MCF 10A (cell line): ENCODE data around the gene SCARB1. TPM values are rescaled to one million over a fixed set of nuclear protein-coding genes. Genes with fewer than 3 reads are reported as not detected.

Experiments
- BruUV-seq: library from RNA; stranded (reverse); fragments of 400-500 nt; replicated peaks from 2 replicates; lab custom pipeline; 2021; lab: Mats Ljungman, UMichigan
- CTCF ChIA-PET: fragments of 300-600 bp; sonication (Branson Sonifier 250); formaldehyde crosslinking; extraction: SDS; loops from one replicate; lab custom pipeline; 2021; ENCODE audit warnings: antibody characterized with exemption, inconsistent platforms; lab: Yijun Ruan, JAX
- POLR2A ChIA-PET: fragments of 300-600, 350-650 bp; sonication (Branson Sonifier 250); formaldehyde crosslinking; extraction: SDS; loops from one replicate; lab custom pipeline; 2020; ENCODE audit warnings: antibody characterized with exemption, inconsistent platforms; lab: Yijun Ruan, JAX
- DNase-seq: peaks from one replicate; pipeline ENCODE4 v3.0.0-alpha.2; 2018; ENCODE audit not compliant: unreplicated experiment
- H3K27ac Mint-ChIP-seq: one replicate; pipeline ENCODE4 v1.8.0; 2022; ENCODE audit warnings: mild to moderate bottlenecking, low read depth, mixed read lengths; ENCODE audit not compliant: unreplicated experiment
- H3K27me3 Mint-ChIP-seq: one replicate; pipeline ENCODE4 v1.8.0; 2022; ENCODE audit warnings: mixed read lengths; ENCODE audit not compliant: insufficient read depth, unreplicated experiment
- H3K36me3 Mint-ChIP-seq: one replicate; pipeline ENCODE4 v1.8.0; 2022; ENCODE audit warnings: mild to moderate bottlenecking, moderate library complexity, mixed read lengths; ENCODE audit not compliant: insufficient read depth, unreplicated experiment
- H3K4me1 Mint-ChIP-seq: one replicate; pipeline ENCODE4 v1.8.0; 2022; ENCODE audit warnings: mixed read lengths; ENCODE audit not compliant: insufficient read depth, unreplicated experiment
- H3K4me3 Mint-ChIP-seq: one replicate; pipeline ENCODE4 v1.8.0; 2022; ENCODE audit warnings: mild to moderate bottlenecking, moderate library complexity, mixed read lengths; ENCODE audit not compliant: unreplicated experiment
- H3K9me3 Mint-ChIP-seq: one replicate; pipeline ENCODE4 v1.8.0; 2022; ENCODE audit warnings: mixed read lengths; ENCODE audit not compliant: unreplicated experiment
- intact Hi-C: fragments of 100-400 bp; cut with micrococcal nuclease; formaldehyde crosslinking; loops from 2 replicates; pipeline ENCODE4 v1.14.1; 2022
- total RNA-seq: library from RNA; stranded (reverse); gene quantifications from 2 replicates; pipeline ENCODE4 v1.2.3, GENCODE V29; 2022
- TF ChIP-seq, protein P1 (sequence below): fragments of 200-600 bp; IDR thresholded peaks from one replicate; pipeline ENCODE4 v1.8.0; 2022; ENCODE audit warnings: antibody characterized with exemption, mild to moderate bottlenecking; ENCODE audit not compliant: unreplicated experiment

Gene SCARB1
- total RNA-seq, 1 experiment from 2014 or later: 71.0 TPM

DNA sequence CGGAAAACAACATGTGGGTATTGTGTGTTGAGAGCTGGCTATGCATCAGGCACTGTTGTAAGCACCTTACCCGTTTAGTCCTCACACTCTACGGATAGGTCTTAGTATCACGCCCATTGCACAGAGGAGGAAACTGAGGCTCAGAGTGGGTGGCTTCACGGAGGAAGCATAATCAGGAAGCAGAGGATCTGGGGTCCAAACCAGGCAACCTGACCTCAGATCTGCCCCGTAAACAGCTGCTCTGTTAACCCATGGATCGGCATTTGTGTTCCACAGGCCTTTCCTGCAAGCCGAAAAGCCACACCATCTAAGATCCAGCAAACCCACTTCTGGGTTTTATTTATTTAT, 107.9 kb downstream of the SCARB1 start:
- peaks cover 44% of the 10 kb centered on the region for H3K4me1 Mint-ChIP-seq
- H3K27ac Mint-ChIP-seq: peak overlapping the region; percentile 57

DNA sequence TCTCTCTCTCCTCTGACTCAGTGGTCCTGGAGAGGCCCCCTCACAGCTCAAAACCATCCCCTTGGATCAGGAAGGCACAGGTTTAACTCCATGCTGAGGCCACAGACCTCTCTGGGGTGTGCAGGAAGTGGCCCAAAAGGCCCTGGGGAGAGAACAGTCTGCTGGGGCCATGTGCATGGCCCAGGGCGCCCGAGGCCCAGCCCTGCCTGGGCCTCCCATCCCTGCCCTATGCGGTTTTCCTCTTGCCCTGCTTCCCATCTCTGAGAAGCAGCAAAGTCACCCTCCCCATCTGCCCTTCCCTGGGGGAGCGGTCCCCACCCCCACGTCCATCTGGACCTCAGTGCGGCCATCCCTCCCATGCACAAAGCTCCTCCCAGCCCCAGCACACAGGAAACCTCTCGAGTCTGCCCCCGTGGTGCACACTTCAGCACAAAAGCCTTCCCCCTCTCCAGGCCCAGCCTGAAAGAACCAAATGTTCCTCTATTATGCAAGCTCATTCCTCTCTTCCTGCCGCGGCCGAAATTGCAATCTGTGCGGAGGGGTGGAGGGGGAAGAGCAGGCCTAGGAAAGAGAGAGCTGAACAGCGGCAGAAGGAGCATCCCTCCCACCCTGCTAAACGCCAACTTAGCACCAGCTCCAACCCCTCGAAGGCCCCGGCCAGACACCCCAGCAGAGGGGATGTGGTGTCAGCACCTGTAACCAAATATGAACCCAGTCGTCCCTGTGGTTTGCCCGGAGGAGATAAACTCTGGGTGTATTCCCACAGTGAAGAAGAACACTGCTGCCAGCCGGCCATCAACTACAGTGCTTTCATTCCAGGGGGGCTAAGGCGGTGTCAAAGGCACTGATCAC, 108.5 kb downstream of the SCARB1 start:
- Mint-ChIP-seq H3K4me3 (peak overlapping the region; percentile 56), H3K27ac (peak overlapping the region; percentile 57), H3K36me3 (peaks cover 7% of the 10 kb centered on the region), H3K27me3 (no peaks in the 10 kb centered on the region), H3K4me1 (peaks cover 42% of the 10 kb centered on the region), H3K9me3 (peaks cover 9% of the 10 kb centered on the region)
- ChIA-PET POLR2A (interaction anchor here (0.6 to 2.3 kb wide), 11 partner anchors 9 to 725 kb away, joined by 3 to 23 read pairs (median 5); no protein-coding TSS in a partner anchor), CTCF (interaction anchor here (0.6 to 3.6 kb wide), 9 partner anchors 11 to 786 kb away, joined by 3 to 36 read pairs (median 4); no protein-coding TSS in a partner anchor)
- TF ChIP-seq, protein P1, sequence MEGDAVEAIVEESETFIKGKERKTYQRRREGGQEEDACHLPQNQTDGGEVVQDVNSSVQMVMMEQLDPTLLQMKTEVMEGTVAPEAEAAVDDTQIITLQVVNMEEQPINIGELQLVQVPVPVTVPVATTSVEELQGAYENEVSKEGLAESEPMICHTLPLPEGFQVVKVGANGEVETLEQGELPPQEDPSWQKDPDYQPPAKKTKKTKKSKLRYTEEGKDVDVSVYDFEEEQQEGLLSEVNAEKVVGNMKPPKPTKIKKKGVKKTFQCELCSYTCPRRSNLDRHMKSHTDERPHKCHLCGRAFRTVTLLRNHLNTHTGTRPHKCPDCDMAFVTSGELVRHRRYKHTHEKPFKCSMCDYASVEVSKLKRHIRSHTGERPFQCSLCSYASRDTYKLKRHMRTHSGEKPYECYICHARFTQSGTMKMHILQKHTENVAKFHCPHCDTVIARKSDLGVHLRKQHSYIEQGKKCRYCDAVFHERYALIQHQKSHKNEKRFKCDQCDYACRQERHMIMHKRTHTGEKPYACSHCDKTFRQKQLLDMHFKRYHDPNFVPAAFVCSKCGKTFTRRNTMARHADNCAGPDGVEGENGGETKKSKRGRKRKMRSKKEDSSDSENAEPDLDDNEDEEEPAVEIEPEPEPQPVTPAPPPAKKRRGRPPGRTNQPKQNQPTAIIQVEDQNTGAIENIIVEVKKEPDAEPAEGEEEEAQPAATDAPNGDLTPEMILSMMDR: no peak
- DNase-seq: peak; percentile 90
- intact Hi-C loops: no loop called here
- no TSS peak for BruUV-seq

More for the DNA sequence above, 107.9 kb downstream of the SCARB1 start:
- TF ChIP-seq, protein P1: no peak
- BruUV-seq: no TSS peak
- CTCF ChIA-PET: interaction anchor here (0.7 to 3.6 kb wide), 9 partner anchors 8 to 256 kb away, joined by 3 to 36 read pairs (median 3); no protein-coding TSS in a partner anchor
- Mint-ChIP-seq H3K9me3 (peaks cover 9% of the 10 kb centered on the region), H3K27me3 (no peaks in the 10 kb centered on the region), H3K4me3 (no peak overlapping the region), H3K36me3 (peaks cover 7% of the 10 kb centered on the region)
- POLR2A ChIA-PET: interaction anchor here (0.7 to 2.3 kb wide), 11 partner anchors 9 to 725 kb away, joined by 3 to 23 read pairs (median 5); no protein-coding TSS in a partner anchor
- no peak for DNase-seq
- intact Hi-C loops: no loop called here

DNA sequence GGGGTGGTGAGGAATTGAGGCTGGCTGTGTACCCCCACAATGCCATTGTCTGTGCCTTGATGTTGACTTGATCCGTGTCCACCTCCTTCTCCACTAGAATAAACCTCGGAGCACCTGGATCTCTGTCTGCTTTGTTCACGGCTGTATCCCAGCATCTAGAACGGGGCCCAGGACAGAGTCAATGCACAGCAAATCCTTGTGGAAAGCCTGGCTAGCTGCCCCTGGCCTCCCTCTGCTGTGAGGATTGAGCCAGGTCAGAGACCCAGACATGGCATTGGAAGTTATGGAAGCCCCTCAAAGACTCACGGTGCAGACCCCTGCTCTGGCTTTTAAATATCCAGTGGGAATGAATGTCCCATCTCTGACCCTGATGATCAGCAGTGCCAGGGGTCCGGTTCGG, 109.2 kb downstream of the SCARB1 start:
- BruUV-seq: no TSS peak
- Mint-ChIP-seq H3K27me3 (no peaks in the 10 kb centered on the region), H3K36me3 (peaks cover 7% of the 10 kb centered on the region), H3K9me3 (peaks cover 9% of the 10 kb centered on the region), H3K4me1 (peaks cover 35% of the 10 kb centered on the region), H3K27ac (no peak overlapping the region), H3K4me3 (no peak overlapping the region)
- CTCF ChIA-PET: interaction anchor here (0.6 to 3.6 kb wide), 4 partner anchors 11 to 334 kb away, joined by 3 to 36 read pairs (median 4); no protein-coding TSS in a partner anchor
- intact Hi-C loops: no loop called here
- POLR2A ChIA-PET: interaction anchor here (1.0 to 2.3 kb wide), 7 partner anchors 8 to 236 kb away, joined by 3 to 23 read pairs (median 6); no protein-coding TSS in a partner anchor
- no peak for DNase-seq
- TF ChIP-seq, protein P1: no peak

DNA sequence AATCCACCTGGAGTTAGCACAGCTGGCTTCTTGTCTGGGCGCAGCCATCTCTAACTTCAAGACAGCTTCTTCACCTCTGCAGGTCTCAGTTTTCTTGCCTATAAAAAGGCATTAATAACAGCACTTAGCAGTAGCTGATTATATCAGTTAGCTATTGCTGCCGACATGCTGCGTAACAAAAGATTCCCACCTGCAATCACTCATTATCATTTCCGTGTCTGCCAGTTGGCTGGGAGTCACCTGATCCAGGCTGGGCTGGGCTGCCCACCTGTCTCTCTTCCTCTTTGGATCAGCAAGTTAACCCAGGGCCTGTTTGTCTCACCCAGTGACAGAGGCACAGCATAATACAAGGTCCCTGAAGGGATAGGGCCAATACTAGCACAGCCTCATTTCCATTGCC, 109.7 kb downstream of the SCARB1 start:
- TF ChIP-seq, protein P1: no peak
- H3K4me1 Mint-ChIP-seq: peaks cover 31% of the 10 kb centered on the region
- DNase-seq: no peak

More for the DNA sequence above, 109.7 kb downstream of the SCARB1 start:
- peaks cover 7% of the 10 kb centered on the region for H3K36me3 Mint-ChIP-seq
- CTCF ChIA-PET: interaction anchor here (0.7 to 1.6 kb wide), 4 partner anchors 12 to 118 kb away, joined by 3 to 5 read pairs (median 3); no protein-coding TSS in a partner anchor
- POLR2A ChIA-PET: interaction anchor here (1.6 to 1.9 kb wide), 3 partner anchors 13 to 118 kb away, joined by 5 to 8 read pairs (median 6); no protein-coding TSS in a partner anchor
- BruUV-seq: no TSS peak
- H3K9me3 Mint-ChIP-seq: peaks cover 9% of the 10 kb centered on the region
- no peak overlapping the region for H3K4me3 Mint-ChIP-seq
- H3K27ac Mint-ChIP-seq: no peak overlapping the region
- H3K27me3 Mint-ChIP-seq: no peaks in the 10 kb centered on the region
- intact Hi-C loops: no loop called here
